Uterus (tissue), 2 donors: Measurements from ENCODE around the gene RER1.

Source experiments
- CTCF ChIP-seq, 4 experiments: fragments of 200-600 bp in 2 of 4; fragments of 450-650 bp in 2 of 4; sonication (generic) in 2 of 4; IDR thresholded peaks; one replicate each; pipeline ENCODE4 v1.5.1; 2016 to 2019; ENCODE audit warnings: antibody characterized with exemption in 4 of 4, mild to moderate bottlenecking in 2 of 4, moderate library complexity in 1 of 4
- POLR2A ChIP-seq, 2 donors: fragments of 450-650 bp; IDR thresholded peaks; one replicate each; pipeline ENCODE4 v1.6.1; 2016; ENCODE audit warnings: antibody characterized with exemption in 2 of 2, mild to moderate bottlenecking in 1 of 2, moderate library complexity in 1 of 2

- no peak for TF ChIP-seq CTCF (IDR thresholded peaks at IDR 0.05)
- TF ChIP-seq POLR2A (IDR thresholded peaks at IDR 0.05): no peak
Measured at GRCh38 chr1:2380816-2381591, 10.6 kb upstream of the RER1 start.
